ENCODE results near the gene GPR152. TPM values are rescaled to one million over a fixed set of nuclear protein-coding genes. Genes with fewer than 3 reads are reported as not detected.

The GPR152 gene
- total RNA-seq, 2 donors from 2014 or later = not detected

GRCh38 chr11:67410369-67410831, 42.1 kb downstream of the GPR152 start:
- Mint-ChIP-seq H3K27ac (no peak overlapping the region), H3K36me3 (ENCODE audit: low read depth) (no peaks in the 10 kb centered on the region), H3K4me1 (peaks cover 11% of the 10 kb centered on the region), H3K9me3 (no peaks in the 10 kb centered on the region), H3K4me3 (no peak overlapping the region), H3K27me3 (ENCODE audit: insufficient read depth) (peaks cover 29% of the 10 kb centered on the region)
- 74 to 90% methylated on average over 3 to 15 of the region's 15 CpGs for WGBS, 2 experiments (ENCODE audit: insufficient coverage in 1 of 2, insufficient read length in 1 of 2)
- no peak for DNase-seq
- H3K9ac ChIP-seq (ENCODE audit: extremely low read depth, low read length, poor library complexity, severe bottlenecking) = no peak overlapping the region
- no peaks in the 10 kb centered on the region for H3K9me3 ChIP-seq (ENCODE audit: control insufficient read depth, low read length)
- no peak overlapping the region for H3K4me3 ChIP-seq (ENCODE audit: low read length)
- no peak for TF ChIP-seq CTCF (conservative IDR thresholded peaks at IDR 0.05)
- H3K27ac ChIP-seq (ENCODE audit: low read depth, low read length) = no peak overlapping the region
- peaks cover 14% of the 10 kb centered on the region for H3K4me1 ChIP-seq (ENCODE audit: control insufficient read depth, insufficient read depth, low read length)
- H3K27me3 ChIP-seq (ENCODE audit: control insufficient read depth, insufficient read depth, low read length, poor library complexity, severe bottlenecking) = peaks cover 8% of the 10 kb centered on the region
- H3K36me3 ChIP-seq (ENCODE audit: control insufficient read depth, insufficient read depth, low read length) = no peaks in the 10 kb centered on the region

GRCh38 chr11:67409781-67410368, 42.7 kb downstream of the GPR152 start:
- TF ChIP-seq CTCF (conservative IDR thresholded peaks at IDR 0.05) = no peak
- Histone ChIP-seq H3K9ac (ENCODE audit: extremely low read depth, low read length, poor library complexity, severe bottlenecking) (no peak overlapping the region), H3K4me1 (ENCODE audit: control insufficient read depth, insufficient read depth, low read length) (peaks cover 14% of the 10 kb centered on the region), H3K27ac (ENCODE audit: low read depth, low read length) (no peak overlapping the region), H3K9me3 (ENCODE audit: control insufficient read depth, low read length) (no peaks in the 10 kb centered on the region), H3K4me3 (ENCODE audit: low read length) (no peak overlapping the region), H3K36me3 (ENCODE audit: control insufficient read depth, insufficient read depth, low read length) (no peaks in the 10 kb centered on the region), H3K27me3 (ENCODE audit: control insufficient read depth, insufficient read depth, low read length, poor library complexity, severe bottlenecking) (peaks cover 4% of the 10 kb centered on the region)
- peak; percentile 94 for DNase-seq
- H3K36me3 Mint-ChIP-seq (ENCODE audit: low read depth) = no peaks in the 10 kb centered on the region
- H3K4me3 Mint-ChIP-seq = no peak overlapping the region
- H3K4me1 Mint-ChIP-seq = peaks cover 11% of the 10 kb centered on the region
- H3K27me3 Mint-ChIP-seq (ENCODE audit: insufficient read depth) = peaks cover 25% of the 10 kb centered on the region
- no peak overlapping the region for H3K27ac Mint-ChIP-seq
- no peaks in the 10 kb centered on the region for H3K9me3 Mint-ChIP-seq
- WGBS, 2 experiments (ENCODE audit: insufficient coverage in 1 of 2, insufficient read length in 1 of 2) = 61 to 75% methylated on average over 5 to 13 of the region's 13 CpGs

- H3K9ac ChIP-seq (ENCODE audit: extremely low read depth, low read length, poor library complexity, severe bottlenecking) = no peak overlapping the region
- no peaks in the 10 kb centered on the region for H3K36me3 Mint-ChIP-seq (ENCODE audit: low read depth)
- no peak for TF ChIP-seq CTCF (conservative IDR thresholded peaks at IDR 0.05)
These were observed 43.3 kb downstream of the GPR152 start for GRCh38 chr11:67409261-67409666.

More at GRCh38 chr11:67409261-67409666, 43.3 kb downstream of the GPR152 start:
- Mint-ChIP-seq H3K27ac (no peak overlapping the region), H3K4me3 (no peak overlapping the region), H3K9me3 (no peaks in the 10 kb centered on the region), H3K27me3 (ENCODE audit: insufficient read depth) (peaks cover 25% of the 10 kb centered on the region), H3K4me1 (peaks cover 11% of the 10 kb centered on the region)
- no peaks in the 10 kb centered on the region for H3K36me3 ChIP-seq (ENCODE audit: control insufficient read depth, insufficient read depth, low read length)
- DNase-seq = no peak
- no peak overlapping the region for H3K27ac ChIP-seq (ENCODE audit: low read depth, low read length)
- no peaks in the 10 kb centered on the region for H3K9me3 ChIP-seq (ENCODE audit: control insufficient read depth, low read length)
- H3K27me3 ChIP-seq (ENCODE audit: control insufficient read depth, insufficient read depth, low read length, poor library complexity, severe bottlenecking) = no peaks in the 10 kb centered on the region
- 92 to 94% methylated on average over 23 to 24 of the region's 24 CpGs for WGBS, 2 experiments (ENCODE audit: insufficient coverage in 1 of 2, insufficient read length in 1 of 2)
- H3K4me1 ChIP-seq (ENCODE audit: control insufficient read depth, insufficient read depth, low read length) = peaks cover 14% of the 10 kb centered on the region
- no peak overlapping the region for H3K4me3 ChIP-seq (ENCODE audit: low read length)

All from endodermal cell (in vitro differentiated cells).